ENCODE results near the gene GPX6. TPM values are rescaled to one million over a fixed set of nuclear protein-coding genes. Genes with fewer than 3 reads are reported as not detected.

Gene GPX6
- total and polyA plus RNA-seq, 4 donors, result not detected

GRCh38 chr6:28523241-28523622, 7.6 kb upstream of the GPX6 start:
- Histone ChIP-seq H3K27ac (ENCODE audit: low read depth in 1 of 2, low read length in 2 of 2) (no peak overlapping the region), H3K27me3 (ENCODE audit: control insufficient read depth in 4 of 4, insufficient read depth in 4 of 4, low read length in 3 of 4) (peaks cover 0 to 5% (median 3%) of the 10 kb centered on the region in 4 donors), H3K4me3 (ENCODE audit: low read depth in 1 of 3, low read length in 3 of 3) (no peak overlapping the region), H3K9ac (ENCODE audit: low read depth in 1 of 2, low read length in 2 of 2) (no peak overlapping the region), H3K4me1 (ENCODE audit: control insufficient read depth in 4 of 4, insufficient read depth in 4 of 4, low read length in 3 of 4) (no peaks in the 10 kb centered on the region), H3K36me3 (ENCODE audit: control insufficient read depth in 4 of 4, insufficient read depth in 3 of 4, low read depth in 1 of 4, low read length in 3 of 4) (no peaks in the 10 kb centered on the region), H3K9me3 (ENCODE audit: control insufficient read depth in 4 of 4, low read length in 3 of 4) (no peaks in the 10 kb centered on the region)
- no peak for DNase-seq (ENCODE audit: low spot score)
- WGBS, result 67% methylated on average over 3 of the region's 3 CpGs
- TF ChIP-seq YY1 (IDR thresholded peaks at IDR 0.05), result no peak
- TF ChIP-seq JUND (IDR thresholded peaks at IDR 0.05), result no peak
- TF ChIP-seq SP1 (IDR thresholded peaks at IDR 0.05), result no peak
- TF ChIP-seq GABPA (IDR thresholded peaks at IDR 0.05 in 1 of 2, conservative IDR thresholded peaks at IDR 0.05 in 1 of 2), result no peak
- TF ChIP-seq, protein P1, sequence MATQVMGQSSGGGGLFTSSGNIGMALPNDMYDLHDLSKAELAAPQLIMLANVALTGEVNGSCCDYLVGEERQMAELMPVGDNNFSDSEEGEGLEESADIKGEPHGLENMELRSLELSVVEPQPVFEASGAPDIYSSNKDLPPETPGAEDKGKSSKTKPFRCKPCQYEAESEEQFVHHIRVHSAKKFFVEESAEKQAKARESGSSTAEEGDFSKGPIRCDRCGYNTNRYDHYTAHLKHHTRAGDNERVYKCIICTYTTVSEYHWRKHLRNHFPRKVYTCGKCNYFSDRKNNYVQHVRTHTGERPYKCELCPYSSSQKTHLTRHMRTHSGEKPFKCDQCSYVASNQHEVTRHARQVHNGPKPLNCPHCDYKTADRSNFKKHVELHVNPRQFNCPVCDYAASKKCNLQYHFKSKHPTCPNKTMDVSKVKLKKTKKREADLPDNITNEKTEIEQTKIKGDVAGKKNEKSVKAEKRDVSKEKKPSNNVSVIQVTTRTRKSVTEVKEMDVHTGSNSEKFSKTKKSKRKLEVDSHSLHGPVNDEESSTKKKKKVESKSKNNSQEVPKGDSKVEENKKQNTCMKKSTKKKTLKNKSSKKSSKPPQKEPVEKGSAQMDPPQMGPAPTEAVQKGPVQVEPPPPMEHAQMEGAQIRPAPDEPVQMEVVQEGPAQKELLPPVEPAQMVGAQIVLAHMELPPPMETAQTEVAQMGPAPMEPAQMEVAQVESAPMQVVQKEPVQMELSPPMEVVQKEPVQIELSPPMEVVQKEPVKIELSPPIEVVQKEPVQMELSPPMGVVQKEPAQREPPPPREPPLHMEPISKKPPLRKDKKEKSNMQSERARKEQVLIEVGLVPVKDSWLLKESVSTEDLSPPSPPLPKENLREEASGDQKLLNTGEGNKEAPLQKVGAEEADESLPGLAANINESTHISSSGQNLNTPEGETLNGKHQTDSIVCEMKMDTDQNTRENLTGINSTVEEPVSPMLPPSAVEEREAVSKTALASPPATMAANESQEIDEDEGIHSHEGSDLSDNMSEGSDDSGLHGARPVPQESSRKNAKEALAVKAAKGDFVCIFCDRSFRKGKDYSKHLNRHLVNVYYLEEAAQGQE (IDR thresholded peaks at IDR 0.05), result no peak
- TF ChIP-seq TAF1 (conservative IDR thresholded peaks at IDR 0.05), result no peak

- Histone ChIP-seq H3K4me3 (ENCODE audit: low read depth in 1 of 3, low read length in 3 of 3) (no peak overlapping the region), H3K27ac (ENCODE audit: low read depth in 1 of 2, low read length in 2 of 2) (no peak overlapping the region), H3K4me1 (ENCODE audit: control insufficient read depth in 4 of 4, insufficient read depth in 4 of 4, low read length in 3 of 4) (no peaks in the 10 kb centered on the region), H3K27me3 (ENCODE audit: control insufficient read depth in 4 of 4, insufficient read depth in 4 of 4, low read length in 3 of 4) (peaks cover 0 to 5% (median 3%) of the 10 kb centered on the region in 4 donors), H3K9me3 (ENCODE audit: control insufficient read depth in 4 of 4, low read length in 3 of 4) (no peaks in the 10 kb centered on the region), H3K36me3 (ENCODE audit: control insufficient read depth in 4 of 4, insufficient read depth in 3 of 4, low read depth in 1 of 4, low read length in 3 of 4) (no peaks in the 10 kb centered on the region), H3K9ac (ENCODE audit: low read depth in 1 of 2, low read length in 2 of 2) (no peak overlapping the region)
- TF ChIP-seq FOXA1 (IDR thresholded peaks at IDR 0.05) (no peak), EGR1 (IDR thresholded peaks at IDR 0.05; ENCODE audit: low read depth in 2 of 2) (no peak), NR2F2 (IDR thresholded peaks at IDR 0.05) (no peak)
- TF ChIP-seq, protein P2, sequence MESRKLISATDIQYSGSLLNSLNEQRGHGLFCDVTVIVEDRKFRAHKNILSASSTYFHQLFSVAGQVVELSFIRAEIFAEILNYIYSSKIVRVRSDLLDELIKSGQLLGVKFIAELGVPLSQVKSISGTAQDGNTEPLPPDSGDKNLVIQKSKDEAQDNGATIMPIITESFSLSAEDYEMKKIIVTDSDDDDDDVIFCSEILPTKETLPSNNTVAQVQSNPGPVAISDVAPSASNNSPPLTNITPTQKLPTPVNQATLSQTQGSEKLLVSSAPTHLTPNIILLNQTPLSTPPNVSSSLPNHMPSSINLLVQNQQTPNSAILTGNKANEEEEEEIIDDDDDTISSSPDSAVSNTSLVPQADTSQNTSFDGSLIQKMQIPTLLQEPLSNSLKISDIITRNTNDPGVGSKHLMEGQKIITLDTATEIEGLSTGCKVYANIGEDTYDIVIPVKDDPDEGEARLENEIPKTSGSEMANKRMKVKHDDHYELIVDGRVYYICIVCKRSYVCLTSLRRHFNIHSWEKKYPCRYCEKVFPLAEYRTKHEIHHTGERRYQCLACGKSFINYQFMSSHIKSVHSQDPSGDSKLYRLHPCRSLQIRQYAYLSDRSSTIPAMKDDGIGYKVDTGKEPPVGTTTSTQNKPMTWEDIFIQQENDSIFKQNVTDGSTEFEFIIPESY (IDR thresholded peaks at IDR 0.05), result no peak
- TF ChIP-seq, protein P1 (IDR thresholded peaks at IDR 0.05), result no peak
- no peak for DNase-seq (ENCODE audit: low spot score)
Measured at GRCh38 chr6:28522594-28523240, 7.1 kb upstream of the GPX6 start.
